Esophagus (tissue), 2 donors: ENCODE measurements around the gene CBS. TPM values are rescaled to one million over a fixed set of nuclear protein-coding genes. Genes with fewer than 3 reads are reported as not detected.
A peak's percentile ranks its signal among the peaks of the same experiment; 100 is the strongest.
"Not testable (repeated sequence)": the region's sequence is repeated elsewhere in the genome, so short reads cannot be mapped to it uniquely, and the experiment has no call there.

Experiments used
- H3K27ac ChIP-seq, 2 donors: one replicate each; pipeline ENCODE4 v1.5.1; 2013; ENCODE audit warnings: low read depth in 2 of 2, mild to moderate bottlenecking in 2 of 2, inconsistent platforms in 1 of 2, low read length in 1 of 2, moderate library complexity in 1 of 2
- H3K27me3 ChIP-seq, 2 donors: one replicate each; pipeline ENCODE4 v1.6.1; 2013; ENCODE audit warnings: low read length in 2 of 2, control low read depth in 1 of 2, mild to moderate bottlenecking in 1 of 2; ENCODE audit not compliant: insufficient read depth in 2 of 2, control insufficient read depth in 1 of 2
- H3K36me3 ChIP-seq, 2 donors: one replicate each; pipeline ENCODE4 v1.6.1; 2013; ENCODE audit warnings: low read length in 1 of 2; ENCODE audit not compliant: control insufficient read depth in 2 of 2, insufficient read depth in 2 of 2
- H3K4me1 ChIP-seq, 2 donors: one replicate each; pipeline ENCODE4 v1.6.1; 2013; ENCODE audit warnings: low read length in 1 of 2; ENCODE audit not compliant: control insufficient read depth in 2 of 2, insufficient read depth in 2 of 2
- H3K4me3 ChIP-seq, 2 donors: one replicate each; pipeline ENCODE4 v1.5.1; 2013; ENCODE audit warnings: low read length in 2 of 2, mild to moderate bottlenecking in 2 of 2, low read depth in 1 of 2, moderate library complexity in 1 of 2
- H3K9me3 ChIP-seq, 2 donors: one replicate each; pipeline ENCODE4 v1.6.1; 2013; ENCODE audit warnings: mild to moderate bottlenecking in 2 of 2, low read depth in 1 of 2, low read length in 1 of 2, moderate library complexity in 1 of 2; ENCODE audit not compliant: control insufficient read depth in 2 of 2, insufficient read depth in 1 of 2
- WGBS, 2 donors: extraction: QIAGEN DNeasy Blood & Tissue Kit; methylation state at CpG; one replicate each; pipeline ENCODE4 v1.1.7; 2013; 5-methylcytosine and 5-hydroxymethylcytosine counted together
- polyA plus RNA-seq, 2 donors: library from polyadenylated mRNA; stranded (reverse); fragments of 200-250 nt; gene quantifications; one replicate each; pipeline ENCODE4 v1.2.3, GENCODE V29; 2013
- donor health status: healthy with polysubstance abuse.
- donor health status: Bipolar disorder and iron deficiency.

Gene CBS
- polyA plus RNA-seq, 2 donors = 0.92 to 2.2 TPM

DNA sequence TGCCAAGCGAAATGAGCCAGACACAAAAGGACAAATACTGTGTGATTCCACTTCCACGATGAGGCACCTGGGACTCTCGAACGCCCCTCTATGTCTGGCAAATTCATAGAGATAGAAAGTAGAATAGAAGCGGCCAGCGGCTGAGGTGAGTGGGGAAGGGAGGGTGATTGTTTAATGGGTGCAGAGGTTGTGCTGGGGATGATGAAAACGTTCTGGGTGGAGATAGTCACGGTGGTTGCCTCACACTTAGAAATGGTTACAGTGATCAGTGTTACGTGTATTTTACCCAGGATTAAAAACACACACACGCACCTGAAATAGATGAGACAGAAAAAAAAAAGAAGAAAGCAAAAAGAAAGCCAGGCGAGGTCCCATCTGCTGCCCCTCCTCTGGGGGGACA, 2.9 kb downstream of the CBS start:
- not testable (repeated sequence) for H3K27ac ChIP-seq, H3K36me3 ChIP-seq, H3K27me3 ChIP-seq, H3K9me3 ChIP-seq, H3K4me1 ChIP-seq, H3K4me3 ChIP-seq
- no CpG with 5 or more reads among the region's 11 CpGs for WGBS, 2 donors

- not testable (repeated sequence) for H3K4me1 ChIP-seq, H3K27ac ChIP-seq, H3K9me3 ChIP-seq, H3K27me3 ChIP-seq, H3K36me3 ChIP-seq, H3K4me3 ChIP-seq
- no CpG with 5 or more reads among the region's 10 CpGs for WGBS, 2 donors
Observed at GRCh38 chr21:43069682-43070081, 6.0 kb downstream of the CBS start.

DNA sequence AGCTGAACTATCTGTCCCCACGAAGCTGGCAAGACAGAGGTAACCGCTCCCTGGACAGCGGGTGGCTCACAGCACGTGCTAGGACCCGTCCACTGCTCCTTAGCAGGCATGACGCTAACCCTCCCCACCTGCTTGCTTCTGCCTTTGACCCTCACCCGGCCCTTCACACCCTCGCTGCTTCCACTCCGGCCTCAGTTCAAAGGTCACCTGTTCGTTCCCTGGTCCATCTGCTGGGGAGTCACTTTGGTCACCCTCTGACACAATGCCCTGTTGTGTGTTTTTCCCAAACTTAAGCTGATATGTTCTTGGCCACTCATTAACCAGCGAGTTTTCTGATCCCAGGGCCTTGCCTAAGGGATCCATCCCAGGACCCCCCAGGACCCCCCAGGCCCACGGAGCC, 7.6 kb downstream of the CBS start:
- H3K4me1 ChIP-seq, H3K27ac ChIP-seq, H3K9me3 ChIP-seq, H3K36me3 ChIP-seq, H3K27me3 ChIP-seq, H3K4me3 ChIP-seq: not testable (repeated sequence)
- WGBS, 2 donors = 68 to 76% methylated on average over 3 to 4 of the region's 12 CpGs

- H3K4me3 ChIP-seq, H3K4me1 ChIP-seq, H3K27me3 ChIP-seq, H3K9me3 ChIP-seq, H3K36me3 ChIP-seq, H3K27ac ChIP-seq: not testable (repeated sequence)
- WGBS, 2 donors = 75 to 85% methylated on average over 7 to 8 of the region's 12 CpGs
Observed at GRCh38 chr21:43066690-43067089, 8.9 kb downstream of the CBS start.

- not testable (repeated sequence) for H3K27ac ChIP-seq, H3K27me3 ChIP-seq, H3K36me3 ChIP-seq, H3K4me1 ChIP-seq, H3K9me3 ChIP-seq, H3K4me3 ChIP-seq
- 85 to 96% methylated on average over 5 to 14 of the region's 30 CpGs for WGBS, 2 donors
Observed at GRCh38 chr21:43065991-43066390, 9.6 kb downstream of the CBS start.

GRCh38 chr21:43064265-43064917, 11.2 kb downstream of the CBS start:
- H3K27me3 ChIP-seq, H3K4me1 ChIP-seq, H3K36me3 ChIP-seq, H3K27ac ChIP-seq, H3K4me3 ChIP-seq, H3K9me3 ChIP-seq: not testable (repeated sequence)
- no CpG with 5 or more reads among the region's 22 CpGs for WGBS, 2 donors

DNA sequence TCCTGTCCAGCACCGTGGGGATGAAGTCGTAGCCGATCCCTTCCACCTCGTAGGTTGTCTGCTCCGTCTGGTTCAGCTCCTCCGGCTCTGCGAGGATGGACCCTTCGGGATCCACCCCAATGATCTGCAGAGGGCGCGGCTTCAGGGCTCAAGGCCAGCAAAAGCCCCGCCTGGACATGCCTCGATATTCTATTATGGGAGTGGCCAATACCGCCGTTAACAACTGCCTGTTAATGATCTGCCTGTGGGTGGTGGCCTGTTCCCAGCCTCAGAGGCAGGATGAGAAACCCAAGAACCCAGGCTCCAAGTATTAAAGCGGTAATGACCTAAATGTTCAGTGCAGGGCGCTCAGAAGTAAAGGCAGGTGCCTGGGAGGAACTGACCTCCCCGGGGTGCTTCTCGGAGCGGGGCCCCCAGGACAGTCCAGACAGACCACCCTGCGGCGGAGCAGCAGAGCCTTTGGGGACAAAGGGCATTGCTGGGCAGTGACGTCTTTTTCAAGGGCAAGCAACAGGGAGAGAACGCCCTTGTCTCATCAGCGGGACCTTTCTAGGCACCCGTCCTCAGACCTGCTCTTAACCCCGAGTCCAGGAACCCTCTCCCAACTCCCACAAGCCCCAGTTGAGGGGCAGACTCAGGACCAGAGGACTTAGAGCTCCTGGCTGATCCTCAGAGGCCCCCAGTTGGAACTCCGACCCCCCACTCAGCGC, 12.5 kb downstream of the CBS start:
- H3K9me3 ChIP-seq, H3K27ac ChIP-seq, H3K27me3 ChIP-seq, H3K4me1 ChIP-seq, H3K36me3 ChIP-seq, H3K4me3 ChIP-seq: not testable (repeated sequence)
- WGBS, 2 donors = 69 to 82% methylated on average over 2 of the region's 28 CpGs

- not testable (repeated sequence) for H3K27ac ChIP-seq, H3K9me3 ChIP-seq
- no CpG with 5 or more reads among the region's 13 CpGs for WGBS, 2 donors
Observed at GRCh38 chr21:43053112-43053511, 22.5 kb downstream of the CBS start.

DNA sequence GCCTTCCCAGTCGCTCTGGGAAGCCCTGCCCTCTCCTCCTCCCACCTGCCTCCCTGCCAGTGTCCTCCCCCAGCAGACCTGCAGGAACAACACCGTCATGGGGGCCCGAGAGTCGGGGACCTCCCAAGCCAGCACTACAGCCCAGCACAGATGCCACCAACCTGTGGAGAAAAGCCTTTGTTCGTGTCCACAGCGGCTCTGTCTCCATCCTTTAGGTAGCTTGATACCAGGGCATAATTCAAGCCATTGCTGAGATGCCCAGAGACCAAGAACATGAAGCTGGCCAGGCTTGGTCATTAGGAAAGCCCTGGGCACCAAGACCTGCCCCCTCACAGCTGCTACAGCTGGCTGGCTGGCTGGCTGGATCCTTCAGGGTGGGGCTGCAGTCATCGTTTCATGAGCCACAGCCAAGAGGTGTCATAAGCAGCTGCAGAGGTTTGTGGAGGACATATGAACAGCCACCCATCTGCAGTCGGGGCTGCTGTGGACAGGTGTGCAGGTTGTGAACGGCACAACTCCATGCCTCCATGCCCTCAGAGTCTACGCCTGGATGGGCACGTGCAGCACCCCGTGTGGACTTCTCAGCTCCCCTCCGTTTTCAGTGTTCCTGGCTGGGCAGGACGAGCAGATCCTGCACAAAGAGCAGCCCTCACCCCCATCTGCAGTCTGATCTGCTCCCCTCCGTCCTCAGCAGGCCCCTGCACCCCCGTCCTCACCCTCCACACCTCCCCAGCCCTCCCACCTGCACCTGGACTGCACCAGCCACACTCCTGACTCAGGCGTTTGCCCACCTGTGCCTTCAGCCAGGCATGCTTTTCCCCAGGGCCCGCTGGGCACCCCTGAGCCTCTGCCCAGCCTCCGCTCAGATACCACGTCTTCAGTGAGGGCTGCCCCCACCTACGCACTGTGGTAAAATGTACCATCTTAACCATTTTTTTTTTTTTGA, 29.5 kb downstream of the CBS start:
- H3K4me1 ChIP-seq, H3K36me3 ChIP-seq, H3K4me3 ChIP-seq, H3K27me3 ChIP-seq, H3K9me3 ChIP-seq: not testable (repeated sequence)
- H3K27ac ChIP-seq = peak overlapping the region in 1 of 2 donors; percentile 55
- 45 to 47% methylated on average over 13 to 17 of the region's 21 CpGs for WGBS, 2 donors

More at GRCh38 chr21:43053112-43053511, 22.5 kb downstream of the CBS start:
- H3K4me1 ChIP-seq, H3K27me3 ChIP-seq, H3K36me3 ChIP-seq, H3K4me3 ChIP-seq: not testable (repeated sequence)
